ENCODE data around the gene SLC6A19.

The SLC6A19 gene

GRCh38 chr5:1220351-1220750 is 19.0 kb downstream of the SLC6A19 start:
- no peak for DNase-seq (ENCODE audit: low spot score)
- ATAC-seq (ENCODE audit: low read depth), result no peak
- Histone ChIP-seq H3K27me3 (ENCODE audit: insufficient read depth, poor library complexity, severe bottlenecking) (peaks cover 14% of the 10 kb centered on the region), H3K9me3 (ENCODE audit: severe bottlenecking) (no peaks in the 10 kb centered on the region), H3K27ac (ENCODE audit: poor library complexity, severe bottlenecking) (no peak overlapping the region), H3K4me1 (ENCODE audit: insufficient read depth, poor library complexity, severe bottlenecking) (no peaks in the 10 kb centered on the region), H3K4me3 (ENCODE audit: severe bottlenecking) (no peak overlapping the region), H3K36me3 (ENCODE audit: low read depth) (no peaks in the 10 kb centered on the region)
- TF ChIP-seq CTCF (IDR thresholded peaks at IDR 0.05; ENCODE audit: poor library complexity, severe bottlenecking), result no peak

- no peak for TF ChIP-seq CTCF (IDR thresholded peaks at IDR 0.05; ENCODE audit: poor library complexity, severe bottlenecking)
- H3K27ac ChIP-seq (ENCODE audit: poor library complexity, severe bottlenecking), result no peak overlapping the region
- H3K36me3 ChIP-seq (ENCODE audit: low read depth), result no peaks in the 10 kb centered on the region
- no peaks in the 10 kb centered on the region for H3K9me3 ChIP-seq (ENCODE audit: severe bottlenecking)
- peaks cover 19% of the 10 kb centered on the region for H3K27me3 ChIP-seq (ENCODE audit: insufficient read depth, poor library complexity, severe bottlenecking)
- no peaks in the 10 kb centered on the region for H3K4me1 ChIP-seq (ENCODE audit: insufficient read depth, poor library complexity, severe bottlenecking)
- ATAC-seq (ENCODE audit: low read depth) (no peak), DNase-seq (ENCODE audit: low spot score) (no peak)
- H3K4me3 ChIP-seq (ENCODE audit: severe bottlenecking), result no peak overlapping the region
These were observed 19.4 kb downstream of the SLC6A19 start for GRCh38 chr5:1220831-1221230.

GRCh38 chr5:1221721-1222120 is 20.3 kb downstream of the SLC6A19 start:
- H3K27me3 ChIP-seq (ENCODE audit: insufficient read depth, poor library complexity, severe bottlenecking), result peaks cover 24% of the 10 kb centered on the region
- no peaks in the 10 kb centered on the region for H3K4me1 ChIP-seq (ENCODE audit: insufficient read depth, poor library complexity, severe bottlenecking)
- DNase-seq (ENCODE audit: low spot score) (no peak), ATAC-seq (ENCODE audit: low read depth) (no peak)
- H3K9me3 ChIP-seq (ENCODE audit: severe bottlenecking), result no peaks in the 10 kb centered on the region
- no peak for TF ChIP-seq CTCF (IDR thresholded peaks at IDR 0.05; ENCODE audit: poor library complexity, severe bottlenecking)
- no peak overlapping the region for H3K27ac ChIP-seq (ENCODE audit: poor library complexity, severe bottlenecking)
- H3K36me3 ChIP-seq (ENCODE audit: low read depth), result no peaks in the 10 kb centered on the region
- H3K4me3 ChIP-seq (ENCODE audit: severe bottlenecking), result no peak overlapping the region

GRCh38 chr5:1222147-1222546 is 20.8 kb downstream of the SLC6A19 start:
- TF ChIP-seq CTCF (IDR thresholded peaks at IDR 0.05; ENCODE audit: poor library complexity, severe bottlenecking), result no peak
- no peak for ATAC-seq (ENCODE audit: low read depth)
- H3K27me3 ChIP-seq (ENCODE audit: insufficient read depth, poor library complexity, severe bottlenecking), result peaks cover 24% of the 10 kb centered on the region

GRCh38 chr5:1222621-1223277 is 21.4 kb downstream of the SLC6A19 start:
- Histone ChIP-seq H3K36me3 (ENCODE audit: low read depth) (no peaks in the 10 kb centered on the region), H3K27ac (ENCODE audit: poor library complexity, severe bottlenecking) (no peak overlapping the region), H3K4me3 (ENCODE audit: severe bottlenecking) (no peak overlapping the region), H3K4me1 (ENCODE audit: insufficient read depth, poor library complexity, severe bottlenecking) (peaks cover 5% of the 10 kb centered on the region), H3K27me3 (ENCODE audit: insufficient read depth, poor library complexity, severe bottlenecking) (peaks cover 30% of the 10 kb centered on the region), H3K9me3 (ENCODE audit: severe bottlenecking) (no peaks in the 10 kb centered on the region)
- no peak for DNase-seq (ENCODE audit: low spot score)
- no peak for ATAC-seq (ENCODE audit: low read depth)
- no peak for TF ChIP-seq CTCF (IDR thresholded peaks at IDR 0.05; ENCODE audit: poor library complexity, severe bottlenecking)

More at GRCh38 chr5:1222147-1222546, 20.8 kb downstream of the SLC6A19 start:
- DNase-seq (ENCODE audit: low spot score), result no peak
- Histone ChIP-seq H3K36me3 (ENCODE audit: low read depth) (no peaks in the 10 kb centered on the region), H3K4me1 (ENCODE audit: insufficient read depth, poor library complexity, severe bottlenecking) (no peaks in the 10 kb centered on the region), H3K9me3 (ENCODE audit: severe bottlenecking) (no peaks in the 10 kb centered on the region), H3K27ac (ENCODE audit: poor library complexity, severe bottlenecking) (no peak overlapping the region), H3K4me3 (ENCODE audit: severe bottlenecking) (no peak overlapping the region)

Data from RWPE2 (cell line).